PC-3 (cell line): ENCODE results near the gene MYH6. TPM values are rescaled to one million over a fixed set of nuclear protein-coding genes. Genes with fewer than 3 reads are reported as not detected.

ENCODE experiments used
- ATAC-seq: fragments of 200-7000 bp; cut with Tn5 transposase; 2 replicates; pipeline ENCODE4 v1.9.1; 2020; ENCODE audit warnings: mild to moderate bottlenecking, moderate library complexity
- BruUV-seq: library from RNA; stranded (reverse); fragments of 400-500 nt; replicated peaks from 2 replicates; lab custom pipeline; 2021; lab: Mats Ljungman, UMichigan
- CTCF ChIA-PET: fragments of 300-600 bp; sonication (Branson Sonifier 250); formaldehyde crosslinking; loops from one replicate; lab custom pipeline; 2022; ENCODE audit warnings: antibody characterized with exemption; lab: Charles Lee
- POLR2A ChIA-PET: fragments of 300-600 bp; sonication (Branson Sonifier 250); formaldehyde crosslinking; loops from one replicate; lab custom pipeline; 2022; ENCODE audit warnings: antibody characterized with exemption; ENCODE audit not compliant: unreplicated experiment; lab: Charles Lee
- DNase-seq: peaks from one replicate; pipeline ENCODE4 v3.0.0-alpha.2; 2015
- H2AFZ ChIP-seq: fragments of 300-600 bp; sonication (generic); 2 replicates; pipeline ENCODE4 v1.6.0; 2016; ENCODE audit warnings: antibody characterized with exemption, low read length
- H3F3A ChIP-seq: fragments of 300-600 bp; sonication (generic); one replicate; pipeline ENCODE4 v1.6.0; 2017; ENCODE audit warnings: antibody characterized with exemption, low read length, control low read depth, mild to moderate bottlenecking; ENCODE audit not compliant: unreplicated experiment
- H3K27ac ChIP-seq: fragments of 300-600 bp; sonication (generic); 2 replicates; pipeline ENCODE4 v1.5.1; 2016; ENCODE audit warnings: mild to moderate bottlenecking, low read length
- H3K27me3 ChIP-seq: fragments of 300-600 bp; sonication (generic); 2 replicates; pipeline ENCODE4 v1.6.1; 2016; ENCODE audit warnings: low read length, mixed read lengths
- H3K36me3 ChIP-seq: fragments of 300-600 bp; sonication (generic); 2 replicates; pipeline ENCODE4 v1.6.1; 2016; ENCODE audit warnings: low read depth, mixed run types, low read length, mixed read lengths
- H3K4me1 ChIP-seq: fragments of 300-600 bp; sonication (generic); 2 replicates; pipeline ENCODE4 v1.5.1; 2016; ENCODE audit warnings: low read length; ENCODE audit not compliant: insufficient read depth
- H3K4me2 ChIP-seq: fragments of 300-600 bp; sonication (generic); 2 replicates; pipeline ENCODE4 v1.6.0; 2016; ENCODE audit warnings: low read length
- H3K4me3 ChIP-seq: fragments of 300-600 bp; sonication (generic); 2 replicates; pipeline ENCODE4 v1.5.1; 2016; ENCODE audit warnings: mild to moderate bottlenecking, low read length, mixed read lengths
- H3K79me2 ChIP-seq: fragments of 300-600 bp; sonication (generic); 2 replicates; pipeline ENCODE4 v1.6.1; 2017; ENCODE audit warnings: low read length, mixed read lengths
- H3K9ac ChIP-seq: fragments of 300-600 bp; sonication (generic); 2 replicates; pipeline ENCODE4 v1.6.0; 2016; ENCODE audit warnings: mild to moderate bottlenecking, low read length
- H3K9me2 ChIP-seq: fragments of 300-600 bp; sonication (generic); replicated peaks from 2 replicates; pipeline ENCODE4 v1.6.1; 2016; ENCODE audit warnings: mixed run types, low read length, mixed read lengths
- H3K9me3 ChIP-seq: fragments of 300-600 bp; sonication (generic); 2 replicates; pipeline ENCODE4 v1.6.1; 2016; ENCODE audit warnings: low read length, mixed read lengths
- H4K20me1 ChIP-seq: fragments of 300-600 bp; sonication (generic); 2 replicates; pipeline ENCODE4 v1.6.1; 2016; ENCODE audit warnings: low read length, mixed read lengths
- EZH2 ChIP-seq: fragments of 300-600 bp; sonication (generic); IDR thresholded peaks from one replicate; pipeline ENCODE4 v1.6.1; 2017; ENCODE audit warnings: antibody characterized with exemption, mild to moderate bottlenecking, low read length; ENCODE audit not compliant: unreplicated experiment
- EZH2phosphoT487 ChIP-seq: fragments of 300-600 bp; sonication (generic); IDR thresholded peaks from 2 replicates; pipeline ENCODE4 v1.6.1; 2018; ENCODE audit warnings: mild to moderate bottlenecking, antibody characterized with exemption, low read length, borderline replicate concordance
- intact Hi-C: fragments of 100-400 bp; cut with micrococcal nuclease; formaldehyde crosslinking; loops from 2 replicates; pipeline ENCODE4 v1.9.0; 2023
- total RNA-seq: library from RNA; depleted of rRNA; stranded (reverse); fragments of >200 nt; gene quantifications from 2 replicates; pipeline ENCODE4 v1.2.3, GENCODE V29; 2014
- TF ChIP-seq, protein P1 (sequence below): fragments of 300-600 bp; sonication (generic); conservative IDR thresholded peaks from 2 replicates; pipeline ENCODE4 v1.5.1; 2017; ENCODE audit warnings: antibody characterized with exemption, low read depth, mild to moderate bottlenecking, low read length

MYH6 gene
- total RNA-seq, 1 experiment from 2014 or later = not detected

DNA sequence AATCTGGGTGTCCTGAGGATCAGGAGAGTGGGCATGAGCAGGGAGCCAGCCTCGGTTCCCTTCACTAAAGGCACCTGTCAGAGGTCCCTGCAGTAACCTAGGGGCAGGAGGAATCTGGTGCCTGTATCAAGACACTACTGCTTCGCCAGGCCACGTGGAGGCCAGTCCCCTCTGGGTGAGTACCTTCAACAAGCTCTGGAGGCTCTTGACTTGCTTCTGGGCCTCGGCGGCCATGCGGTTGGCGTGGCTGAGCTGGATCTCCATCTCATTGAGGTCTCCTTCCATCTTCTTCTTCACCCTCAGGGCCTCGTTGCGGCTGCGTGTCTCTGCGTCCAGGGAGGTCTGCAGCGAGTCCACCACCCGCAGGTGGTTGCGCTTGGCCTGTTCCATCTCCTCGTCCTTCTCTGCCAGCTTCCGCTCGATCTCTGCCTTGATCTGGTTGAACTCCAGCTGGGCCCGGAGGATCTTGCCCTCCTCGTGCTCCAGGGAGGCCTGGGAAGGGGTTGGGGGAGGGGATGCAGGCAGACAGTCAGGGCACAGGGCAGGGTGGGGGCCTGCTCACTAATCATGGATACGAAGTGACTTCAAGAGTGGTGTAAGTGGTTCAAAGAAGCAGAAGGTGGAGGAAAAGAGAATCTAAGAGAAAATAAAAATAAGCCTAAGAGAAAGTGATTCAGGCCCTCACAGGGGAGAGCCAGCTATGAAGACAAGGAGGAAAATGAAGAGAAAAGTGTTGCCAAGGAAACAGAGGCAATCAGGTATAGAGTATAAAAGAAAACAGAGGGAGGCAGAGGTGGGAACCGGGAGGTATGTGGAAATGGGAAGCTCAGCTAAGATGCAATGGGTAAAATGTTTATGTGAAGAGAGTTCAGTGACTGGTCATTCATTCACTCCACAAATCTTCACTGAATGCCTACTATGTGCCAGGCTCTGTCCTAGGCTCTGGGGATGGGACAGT lies 8.0 kb upstream of the MYH6 start:
- Histone ChIP-seq H2AFZ (no peak overlapping the region), H3F3A (no peaks in the 10 kb centered on the region), H3K27me3 (peaks cover 90% of the 10 kb centered on the region), H3K36me3 (no peaks in the 10 kb centered on the region), H3K4me1 (no peaks in the 10 kb centered on the region), H3K79me2 (no peaks in the 10 kb centered on the region), H3K4me3 (no peak overlapping the region), H3K9me3 (no peaks in the 10 kb centered on the region), H4K20me1 (no peaks in the 10 kb centered on the region), H3K4me2 (no peak overlapping the region), H3K9ac (no peak overlapping the region), H3K27ac (no peak overlapping the region), H3K9me2 (no peaks in the 10 kb centered on the region)
- DNase-seq = no peak
- ChIA-PET POLR2A (no interaction called here), CTCF (no interaction called here)
- no peak for ATAC-seq
- intact Hi-C loops = no loop called here
- no TSS peak for BruUV-seq
- TF ChIP-seq EZH2phosphoT487 (no peak), EZH2 (no peak)
- TF ChIP-seq, protein P1, sequence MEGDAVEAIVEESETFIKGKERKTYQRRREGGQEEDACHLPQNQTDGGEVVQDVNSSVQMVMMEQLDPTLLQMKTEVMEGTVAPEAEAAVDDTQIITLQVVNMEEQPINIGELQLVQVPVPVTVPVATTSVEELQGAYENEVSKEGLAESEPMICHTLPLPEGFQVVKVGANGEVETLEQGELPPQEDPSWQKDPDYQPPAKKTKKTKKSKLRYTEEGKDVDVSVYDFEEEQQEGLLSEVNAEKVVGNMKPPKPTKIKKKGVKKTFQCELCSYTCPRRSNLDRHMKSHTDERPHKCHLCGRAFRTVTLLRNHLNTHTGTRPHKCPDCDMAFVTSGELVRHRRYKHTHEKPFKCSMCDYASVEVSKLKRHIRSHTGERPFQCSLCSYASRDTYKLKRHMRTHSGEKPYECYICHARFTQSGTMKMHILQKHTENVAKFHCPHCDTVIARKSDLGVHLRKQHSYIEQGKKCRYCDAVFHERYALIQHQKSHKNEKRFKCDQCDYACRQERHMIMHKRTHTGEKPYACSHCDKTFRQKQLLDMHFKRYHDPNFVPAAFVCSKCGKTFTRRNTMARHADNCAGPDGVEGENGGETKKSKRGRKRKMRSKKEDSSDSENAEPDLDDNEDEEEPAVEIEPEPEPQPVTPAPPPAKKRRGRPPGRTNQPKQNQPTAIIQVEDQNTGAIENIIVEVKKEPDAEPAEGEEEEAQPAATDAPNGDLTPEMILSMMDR = no peak

DNA sequence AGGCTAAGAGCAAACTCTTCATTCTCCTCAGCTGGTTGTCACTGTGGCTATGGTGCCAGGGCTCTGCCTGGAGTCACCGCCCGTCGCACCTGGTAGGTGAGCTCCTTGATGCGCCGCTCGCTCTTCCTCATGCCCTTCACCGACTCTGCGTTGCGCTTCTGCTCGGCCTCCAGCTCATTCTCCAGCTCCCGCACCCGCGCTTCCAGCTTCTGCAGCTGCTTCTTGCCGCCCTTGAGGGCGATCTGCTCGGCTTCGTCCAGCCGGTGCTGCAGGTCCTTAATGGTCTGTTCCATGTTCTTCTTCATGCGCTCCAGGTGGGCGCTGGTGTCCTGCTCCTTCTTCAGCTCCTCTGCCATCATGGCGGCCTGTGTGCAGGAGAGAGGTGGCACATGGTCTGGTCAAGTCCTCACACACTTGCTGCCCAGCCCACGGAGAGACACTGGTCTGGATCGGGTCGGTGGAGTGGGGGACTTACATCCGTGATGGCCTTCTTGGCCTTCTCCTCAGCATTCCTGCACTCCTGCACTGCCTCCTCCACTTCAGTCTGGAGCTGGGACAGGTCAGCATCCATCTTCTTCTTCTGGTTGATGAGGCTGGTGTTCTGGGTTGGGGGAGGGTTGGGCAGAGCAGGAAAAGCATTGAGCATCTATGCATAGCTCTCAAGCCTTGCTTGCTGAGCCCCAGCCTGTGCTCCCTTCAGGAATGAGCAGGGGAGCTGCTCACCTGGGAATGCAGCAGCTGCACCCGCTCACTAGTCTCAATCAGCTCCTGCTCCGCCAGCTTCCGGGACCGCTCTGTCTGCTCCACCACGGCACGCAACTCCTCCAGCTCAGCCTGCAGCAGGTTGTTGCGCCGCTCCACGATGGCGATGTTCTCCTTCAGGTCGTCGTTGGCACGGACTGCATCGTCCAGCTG lies 7.1 kb upstream of the MYH6 start:
- ATAC-seq (no peak), DNase-seq (no peak)
- Histone ChIP-seq H3K27ac (no peak overlapping the region), H3K36me3 (no peaks in the 10 kb centered on the region), H3K4me2 (no peak overlapping the region), H3K9ac (no peak overlapping the region), H3K79me2 (no peaks in the 10 kb centered on the region), H3K4me3 (no peak overlapping the region), H3K9me3 (no peaks in the 10 kb centered on the region), H4K20me1 (no peaks in the 10 kb centered on the region), H3F3A (no peaks in the 10 kb centered on the region), H3K27me3 (peaks cover 90% of the 10 kb centered on the region), H3K9me2 (no peaks in the 10 kb centered on the region), H3K4me1 (no peaks in the 10 kb centered on the region), H2AFZ (no peak overlapping the region)
- TF ChIP-seq, protein P1 = no peak
- TF ChIP-seq EZH2 (no peak), EZH2phosphoT487 (no peak)
- no TSS peak for BruUV-seq
- CTCF ChIA-PET = no interaction called here
- intact Hi-C loops = no loop called here
- POLR2A ChIA-PET = no interaction called here
